Gastroesophageal sphincter (tissue), 3 donors: Measurements from ENCODE around the gene CNTNAP1.

ENCODE experiments used
- CTCF ChIP-seq, 4 experiments: fragments of 200-600 bp in 2 of 4; fragments of 450-650 bp in 2 of 4; sonication (generic) in 1 of 4; IDR thresholded peaks; one replicate each; pipeline ENCODE4 v1.5.1; 2017 to 2019; ENCODE audit warnings: antibody characterized with exemption in 4 of 4, mild to moderate bottlenecking in 2 of 4, moderate library complexity in 2 of 4
- EP300 ChIP-seq: sonication (generic); formaldehyde crosslinking; IDR thresholded peaks from one replicate; pipeline ENCODE4 v1.6.1; 2017; ENCODE audit warnings: antibody characterized with exemption, mild to moderate bottlenecking
- POLR2A ChIP-seq, 2 donors: fragments of 450-650 bp; IDR thresholded peaks; one replicate each; pipeline ENCODE4 v1.6.1; 2017; ENCODE audit warnings: antibody characterized with exemption in 2 of 2, mild to moderate bottlenecking in 2 of 2, moderate library complexity in 1 of 2

GRCh38 chr17:42692489-42692888 lies 10.2 kb downstream of the CNTNAP1 start:
- TF ChIP-seq CTCF (IDR thresholded peaks at IDR 0.05) (no peak), EP300 (no peak), POLR2A (IDR thresholded peaks at IDR 0.05) (no peak)
